Fibroblast of lung (primary cell): ENCODE results near the gene DDX25.

Experiments used
- EZH2 ChIP-seq: IDR thresholded peaks from 2 replicates; pipeline ENCODE4 v1.5.1; 2012; ENCODE audit warnings: low read length, control low read depth, mild to moderate bottlenecking; ENCODE audit errors: missing control alignments
- TF ChIP-seq, protein P1 (sequence below), 2 donors: IDR thresholded peaks in 1 of 2; conservative IDR thresholded peaks in 1 of 2; 1 replicate in 1 of 2; 2 replicates in 1 of 2; pipeline ENCODE4 v1.5.1; 2011 to 2012; ENCODE audit warnings: low read length in 2 of 2, control low read depth in 1 of 2, inconsistent platforms in 1 of 2, low read depth in 1 of 2, mild to moderate bottlenecking in 1 of 2

DNA sequence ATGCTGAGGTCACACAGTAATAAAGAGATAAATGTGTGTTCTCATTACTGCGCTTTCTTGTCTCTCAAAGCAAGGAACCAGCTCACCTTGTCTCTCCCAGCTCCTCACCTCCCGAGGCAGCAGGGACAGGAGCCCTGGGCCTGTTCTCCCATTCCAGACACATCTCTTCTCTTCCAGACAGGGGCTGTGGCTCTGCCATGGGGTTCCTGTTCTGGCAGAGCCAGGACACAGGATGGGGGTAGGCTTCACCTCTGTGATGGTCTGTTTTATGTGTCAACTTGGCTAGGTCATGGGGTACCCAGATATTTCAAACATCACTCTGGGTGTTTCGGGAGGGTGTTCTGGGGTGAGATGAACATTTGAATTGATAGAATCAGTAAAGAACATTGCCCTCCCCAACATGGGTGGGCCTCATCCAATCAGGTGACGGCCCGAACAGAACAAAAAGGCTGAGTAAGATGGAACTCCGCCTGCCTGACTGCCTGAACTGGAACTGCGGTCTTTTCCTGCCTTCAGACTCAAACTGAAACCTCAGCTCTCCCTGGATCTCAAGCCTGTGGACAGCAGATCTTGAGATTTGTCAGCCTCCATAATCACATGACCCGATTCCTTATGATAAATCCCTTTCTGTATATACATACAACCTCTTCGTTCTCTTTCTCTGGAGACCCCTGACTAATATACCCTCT lies 39.5 kb downstream of the DDX25 start:
- TF ChIP-seq, protein P1, sequence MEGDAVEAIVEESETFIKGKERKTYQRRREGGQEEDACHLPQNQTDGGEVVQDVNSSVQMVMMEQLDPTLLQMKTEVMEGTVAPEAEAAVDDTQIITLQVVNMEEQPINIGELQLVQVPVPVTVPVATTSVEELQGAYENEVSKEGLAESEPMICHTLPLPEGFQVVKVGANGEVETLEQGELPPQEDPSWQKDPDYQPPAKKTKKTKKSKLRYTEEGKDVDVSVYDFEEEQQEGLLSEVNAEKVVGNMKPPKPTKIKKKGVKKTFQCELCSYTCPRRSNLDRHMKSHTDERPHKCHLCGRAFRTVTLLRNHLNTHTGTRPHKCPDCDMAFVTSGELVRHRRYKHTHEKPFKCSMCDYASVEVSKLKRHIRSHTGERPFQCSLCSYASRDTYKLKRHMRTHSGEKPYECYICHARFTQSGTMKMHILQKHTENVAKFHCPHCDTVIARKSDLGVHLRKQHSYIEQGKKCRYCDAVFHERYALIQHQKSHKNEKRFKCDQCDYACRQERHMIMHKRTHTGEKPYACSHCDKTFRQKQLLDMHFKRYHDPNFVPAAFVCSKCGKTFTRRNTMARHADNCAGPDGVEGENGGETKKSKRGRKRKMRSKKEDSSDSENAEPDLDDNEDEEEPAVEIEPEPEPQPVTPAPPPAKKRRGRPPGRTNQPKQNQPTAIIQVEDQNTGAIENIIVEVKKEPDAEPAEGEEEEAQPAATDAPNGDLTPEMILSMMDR (conservative IDR thresholded peaks at IDR 0.05 in 1 of 2, IDR thresholded peaks at IDR 0.05 in 1 of 2; ENCODE audit: low read depth in 1 of 2, low read length in 2 of 2), result no peak
- TF ChIP-seq EZH2, result no peak
